OCI-LY7 (cell line): ENCODE measurements around the gene DNMT1. TPM values are rescaled to one million over a fixed set of nuclear protein-coding genes. Genes with fewer than 3 reads are reported as not detected.

Source experiments
- BruUV-seq: library from RNA; stranded (reverse); fragments of 400-500 nt; replicated peaks from 2 replicates; lab custom pipeline; 2021; lab: Mats Ljungman, UMichigan
- CTCF ChIA-PET: fragments of 300-600 bp; sonication (Branson Sonifier 250); formaldehyde crosslinking; loops from one replicate; lab custom pipeline; 2022; ENCODE audit warnings: antibody characterized with exemption; ENCODE audit not compliant: unreplicated experiment; lab: Charles Lee
- POLR2A ChIA-PET: fragments of 300-600 bp; sonication (Branson Sonifier 250); formaldehyde crosslinking; loops from one replicate; lab custom pipeline; 2022; ENCODE audit warnings: antibody characterized with exemption; lab: Charles Lee
- DNase-seq: peaks from one replicate; pipeline ENCODE4 v3.0.0-alpha.2; 2015; ENCODE audit warnings: low spot score
- H2AFZ ChIP-seq: fragments of 200-600 bp; sonication (generic), shearing (Covaris generic); 2 replicates; pipeline ENCODE4 v1.6.1; 2014; ENCODE audit warnings: mild to moderate bottlenecking, antibody characterized with exemption, low read length, moderate library complexity
- H3K27ac ChIP-seq: fragments of 200-600 bp; sonication (generic); 2 replicates; pipeline ENCODE4 v1.5.1; 2014; ENCODE audit warnings: mixed run types, low read depth, mild to moderate bottlenecking, moderate library complexity, low read length, inconsistent platforms; ENCODE audit not compliant: poor library complexity, severe bottlenecking
- H3K36me3 ChIP-seq: fragments of 200-600 bp; sonication (generic); 2 replicates; pipeline ENCODE4 v1.6.1; 2014; ENCODE audit warnings: mild to moderate bottlenecking, antibody characterized with exemption, low read length, moderate library complexity, mixed read lengths; ENCODE audit not compliant: insufficient read depth
- H3K4me1 ChIP-seq: fragments of 200-600 bp; sonication (generic); 2 replicates; pipeline ENCODE4 v1.5.1; 2014; ENCODE audit warnings: mild to moderate bottlenecking, low read length; ENCODE audit not compliant: insufficient read depth, poor library complexity, severe bottlenecking
- H3K4me2 ChIP-seq: fragments of 200-600 bp; sonication (generic); 2 replicates; pipeline ENCODE4 v1.6.1; 2014; ENCODE audit warnings: mild to moderate bottlenecking, low read length
- H3K4me3 ChIP-seq: fragments of 200-600 bp; sonication (generic); 2 replicates; pipeline ENCODE4 v1.5.1; 2014; ENCODE audit warnings: mild to moderate bottlenecking, low read depth, low read length; ENCODE audit not compliant: poor library complexity, severe bottlenecking
- H3K79me2 ChIP-seq: fragments of 200-600 bp; sonication (generic); 2 replicates; pipeline ENCODE4 v1.6.1; 2016; ENCODE audit warnings: low read depth, mild to moderate bottlenecking, low read length, moderate library complexity, mixed read lengths; ENCODE audit not compliant: insufficient read depth
- H3K9me2 ChIP-seq: fragments of 200-600 bp; sonication (generic); 2 replicates; pipeline ENCODE4 v1.6.1; 2016; ENCODE audit warnings: mild to moderate bottlenecking, low read length, mixed read lengths; ENCODE audit not compliant: insufficient read depth
- H3K9me3 ChIP-seq: fragments of 200-600 bp; sonication (generic); 2 replicates; pipeline ENCODE4 v1.6.1; 2014; ENCODE audit warnings: mild to moderate bottlenecking, mixed run types, low read length, mixed read lengths
- H4K20me1 ChIP-seq: fragments of 200-600 bp; sonication (generic); 2 replicates; pipeline ENCODE4 v1.6.1; 2014; ENCODE audit warnings: mild to moderate bottlenecking, antibody characterized with exemption, low read length, moderate library complexity, mixed read lengths; ENCODE audit not compliant: insufficient read depth
- EZH2phosphoT487 ChIP-seq: fragments of 200-600 bp; sonication (generic); IDR thresholded peaks from 2 replicates; pipeline ENCODE4 v1.6.1; 2018; ENCODE audit warnings: low read depth, borderline replicate concordance, mild to moderate bottlenecking, mixed run types, antibody characterized with exemption, low read length, moderate library complexity, mixed read lengths
- intact Hi-C: fragments of 100-400 bp; cut with micrococcal nuclease; formaldehyde crosslinking; loops from one replicate; pipeline ENCODE4 v1.10.0; 2022; ENCODE audit not compliant: unreplicated experiment
- total RNA-seq, 2 experiments: library from RNA; depleted of rRNA in 1 of 2; stranded (reverse); fragments of >200 nt in 1 of 2; shearing (Covaris generic) in 1 of 2; gene quantifications; 2 replicates each; pipeline ENCODE4 v1.2.3, GENCODE V29; 2014 to 2022
- TF ChIP-seq, protein P1 (sequence below): fragments of 200-600 bp; sonication (generic); conservative IDR thresholded peaks from 2 replicates; pipeline ENCODE4 v1.5.1; 2014; ENCODE audit warnings: mild to moderate bottlenecking, antibody characterized with exemption, low read length, moderate library complexity, mixed read lengths

The DNMT1 gene
- total RNA-seq, 2 experiments from 2014 or later = 329 to 680 TPM

DNA sequence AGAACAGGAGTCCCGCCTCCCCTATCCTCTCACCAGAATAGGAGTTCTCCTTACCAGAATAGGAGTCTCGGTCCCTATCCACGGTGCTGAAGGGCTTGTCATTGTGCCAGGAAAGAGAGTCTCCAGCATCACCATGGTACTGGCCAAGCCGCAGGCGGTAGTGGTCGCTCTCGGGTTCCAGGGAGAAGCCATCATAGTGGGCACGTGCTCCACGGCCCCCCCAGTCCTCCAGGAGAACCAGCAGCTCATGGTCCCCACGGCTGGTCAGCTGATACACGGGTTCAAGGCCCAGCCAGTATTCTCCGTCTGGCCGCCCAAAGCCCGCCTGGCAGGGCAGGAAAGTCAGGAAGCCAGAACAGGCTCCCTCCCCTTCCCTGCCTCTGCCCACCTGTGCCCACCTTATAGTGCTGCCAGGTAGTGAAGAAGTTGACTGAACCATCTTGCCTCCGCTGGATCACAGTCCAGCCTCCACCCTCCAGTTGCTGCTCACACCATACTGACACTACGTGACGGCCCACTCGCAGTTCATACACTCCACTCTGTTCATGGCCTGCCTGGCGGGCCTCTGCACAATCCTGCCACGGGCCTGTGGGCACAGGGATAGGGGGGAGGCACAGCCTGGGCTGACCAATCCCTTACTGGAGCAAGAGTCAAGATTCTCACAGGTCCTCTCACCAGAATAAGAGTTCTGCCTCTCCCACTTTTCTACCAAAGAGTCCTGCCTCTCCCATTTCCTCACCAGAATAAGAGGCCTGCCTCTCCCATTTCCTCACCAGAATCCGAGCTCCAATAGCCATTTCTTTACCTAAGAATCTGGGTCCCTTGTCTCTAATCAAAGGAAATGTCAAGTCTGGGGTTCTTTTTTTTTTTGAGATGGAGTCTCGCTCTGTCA lies 101.2 kb downstream of the DNMT1 start:
- no peak overlapping the region for H2AFZ ChIP-seq
- H3K4me2 ChIP-seq = no peak overlapping the region
- H3K4me3 ChIP-seq = no peak overlapping the region
- H3K9me3 ChIP-seq = no peaks in the 10 kb centered on the region
- intact Hi-C loops = no loop called here
- DNase-seq = no peak
- H3K79me2 ChIP-seq = no peaks in the 10 kb centered on the region
- ChIA-PET CTCF (no interaction called here), POLR2A (no interaction called here)
- peaks cover 33% of the 10 kb centered on the region for H3K4me1 ChIP-seq
- no peaks in the 10 kb centered on the region for H3K9me2 ChIP-seq
- H3K36me3 ChIP-seq = peaks cover 9% of the 10 kb centered on the region
- BruUV-seq = no TSS peak
- TF ChIP-seq, protein P1, sequence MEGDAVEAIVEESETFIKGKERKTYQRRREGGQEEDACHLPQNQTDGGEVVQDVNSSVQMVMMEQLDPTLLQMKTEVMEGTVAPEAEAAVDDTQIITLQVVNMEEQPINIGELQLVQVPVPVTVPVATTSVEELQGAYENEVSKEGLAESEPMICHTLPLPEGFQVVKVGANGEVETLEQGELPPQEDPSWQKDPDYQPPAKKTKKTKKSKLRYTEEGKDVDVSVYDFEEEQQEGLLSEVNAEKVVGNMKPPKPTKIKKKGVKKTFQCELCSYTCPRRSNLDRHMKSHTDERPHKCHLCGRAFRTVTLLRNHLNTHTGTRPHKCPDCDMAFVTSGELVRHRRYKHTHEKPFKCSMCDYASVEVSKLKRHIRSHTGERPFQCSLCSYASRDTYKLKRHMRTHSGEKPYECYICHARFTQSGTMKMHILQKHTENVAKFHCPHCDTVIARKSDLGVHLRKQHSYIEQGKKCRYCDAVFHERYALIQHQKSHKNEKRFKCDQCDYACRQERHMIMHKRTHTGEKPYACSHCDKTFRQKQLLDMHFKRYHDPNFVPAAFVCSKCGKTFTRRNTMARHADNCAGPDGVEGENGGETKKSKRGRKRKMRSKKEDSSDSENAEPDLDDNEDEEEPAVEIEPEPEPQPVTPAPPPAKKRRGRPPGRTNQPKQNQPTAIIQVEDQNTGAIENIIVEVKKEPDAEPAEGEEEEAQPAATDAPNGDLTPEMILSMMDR = no peak
- TF ChIP-seq EZH2phosphoT487 = no peak
- H3K27ac ChIP-seq = no peak overlapping the region
- H4K20me1 ChIP-seq = no peaks in the 10 kb centered on the region

DNA sequence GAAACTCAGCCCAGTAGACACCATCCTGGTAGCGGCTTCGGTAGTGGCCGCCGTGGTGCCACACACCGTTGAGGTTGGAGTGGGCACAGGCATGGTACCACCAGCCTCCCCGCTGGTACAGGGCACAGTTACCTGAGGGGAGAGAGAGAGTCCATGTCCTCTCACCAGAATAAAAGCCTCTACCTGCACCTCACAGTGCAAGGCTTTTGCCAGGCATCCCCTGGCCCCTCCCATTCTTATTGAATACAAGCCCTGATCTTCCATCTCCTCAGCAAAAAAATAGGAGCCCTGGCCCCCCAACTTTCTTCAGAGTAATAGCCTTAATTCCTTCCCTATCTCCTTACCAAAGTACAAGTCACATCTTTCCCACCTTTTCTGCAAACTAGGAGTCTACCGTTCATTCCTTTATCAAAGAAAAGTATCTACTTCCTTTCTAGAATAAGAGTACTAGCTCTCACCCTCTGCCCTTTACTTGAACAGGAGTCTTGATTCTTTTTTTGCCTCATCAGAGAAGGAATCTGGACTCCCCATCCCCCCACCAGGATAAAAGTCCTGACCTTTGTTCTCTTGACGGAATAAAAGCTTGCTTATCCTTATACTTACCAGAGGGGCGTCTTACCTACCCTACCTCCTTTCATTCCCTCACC lies 102.0 kb downstream of the DNMT1 start:
- peaks cover 33% of the 10 kb centered on the region for H3K4me1 ChIP-seq
- intact Hi-C loops = no loop called here
- H2AFZ ChIP-seq = no peak overlapping the region
- H3K27ac ChIP-seq = peak overlapping the region; percentile 62
- H3K4me2 ChIP-seq = peak overlapping the region; percentile 58; the same call in 1 of the 2 replicates
- no peaks in the 10 kb centered on the region for H4K20me1 ChIP-seq
- H3K9me3 ChIP-seq = no peaks in the 10 kb centered on the region
- CTCF ChIA-PET = no interaction called here
- no peaks in the 10 kb centered on the region for H3K79me2 ChIP-seq
- H3K4me3 ChIP-seq = no peak overlapping the region
- H3K9me2 ChIP-seq = no peaks in the 10 kb centered on the region
- POLR2A ChIA-PET = interaction anchor here (0.5 to 0.6 kb wide), 2 partner anchors 19 to 44 kb away, joined by 3 to 5 read pairs; partner anchors contain the start of gene P2RY11
- no peak for DNase-seq
- peaks cover 9% of the 10 kb centered on the region for H3K36me3 ChIP-seq
- no peak for TF ChIP-seq EZH2phosphoT487
- TF ChIP-seq, protein P1 = no peak
- no TSS peak for BruUV-seq
